ENCODE data around the gene LIN28B.

DNA sequence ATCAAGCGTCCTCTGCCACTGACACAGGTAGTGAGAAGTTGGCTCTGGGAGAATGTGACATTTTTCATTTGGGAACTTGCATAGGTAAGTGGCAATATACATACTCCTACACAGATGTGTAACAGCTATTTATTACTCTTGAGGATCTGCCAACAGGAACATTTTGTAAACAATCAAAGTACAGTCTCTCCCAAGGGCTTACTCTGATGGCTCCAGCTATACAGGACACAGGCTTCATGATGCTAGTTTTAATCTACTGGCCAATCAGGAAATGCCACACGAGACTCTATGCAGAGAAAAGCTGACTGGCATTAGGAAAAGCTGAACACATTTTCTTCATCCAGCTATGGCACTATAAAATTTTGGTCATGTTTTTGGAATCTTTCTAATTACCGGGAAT lies 165.1 kb downstream of the LIN28B start:
- TF ChIP-seq, protein P1, sequence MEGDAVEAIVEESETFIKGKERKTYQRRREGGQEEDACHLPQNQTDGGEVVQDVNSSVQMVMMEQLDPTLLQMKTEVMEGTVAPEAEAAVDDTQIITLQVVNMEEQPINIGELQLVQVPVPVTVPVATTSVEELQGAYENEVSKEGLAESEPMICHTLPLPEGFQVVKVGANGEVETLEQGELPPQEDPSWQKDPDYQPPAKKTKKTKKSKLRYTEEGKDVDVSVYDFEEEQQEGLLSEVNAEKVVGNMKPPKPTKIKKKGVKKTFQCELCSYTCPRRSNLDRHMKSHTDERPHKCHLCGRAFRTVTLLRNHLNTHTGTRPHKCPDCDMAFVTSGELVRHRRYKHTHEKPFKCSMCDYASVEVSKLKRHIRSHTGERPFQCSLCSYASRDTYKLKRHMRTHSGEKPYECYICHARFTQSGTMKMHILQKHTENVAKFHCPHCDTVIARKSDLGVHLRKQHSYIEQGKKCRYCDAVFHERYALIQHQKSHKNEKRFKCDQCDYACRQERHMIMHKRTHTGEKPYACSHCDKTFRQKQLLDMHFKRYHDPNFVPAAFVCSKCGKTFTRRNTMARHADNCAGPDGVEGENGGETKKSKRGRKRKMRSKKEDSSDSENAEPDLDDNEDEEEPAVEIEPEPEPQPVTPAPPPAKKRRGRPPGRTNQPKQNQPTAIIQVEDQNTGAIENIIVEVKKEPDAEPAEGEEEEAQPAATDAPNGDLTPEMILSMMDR (tag by site-specific recombination; IDR thresholded peaks at IDR 0.05), result no peak
- TF ChIP-seq, protein P2, sequence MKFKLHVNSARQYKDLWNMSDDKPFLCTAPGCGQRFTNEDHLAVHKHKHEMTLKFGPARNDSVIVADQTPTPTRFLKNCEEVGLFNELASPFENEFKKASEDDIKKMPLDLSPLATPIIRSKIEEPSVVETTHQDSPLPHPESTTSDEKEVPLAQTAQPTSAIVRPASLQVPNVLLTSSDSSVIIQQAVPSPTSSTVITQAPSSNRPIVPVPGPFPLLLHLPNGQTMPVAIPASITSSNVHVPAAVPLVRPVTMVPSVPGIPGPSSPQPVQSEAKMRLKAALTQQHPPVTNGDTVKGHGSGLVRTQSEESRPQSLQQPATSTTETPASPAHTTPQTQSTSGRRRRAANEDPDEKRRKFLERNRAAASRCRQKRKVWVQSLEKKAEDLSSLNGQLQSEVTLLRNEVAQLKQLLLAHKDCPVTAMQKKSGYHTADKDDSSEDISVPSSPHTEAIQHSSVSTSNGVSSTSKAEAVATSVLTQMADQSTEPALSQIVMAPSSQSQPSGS (tag by site-specific recombination; IDR thresholded peaks at IDR 0.05; ENCODE audit: low read depth), result no peak
- TF ChIP-seq, protein P3, sequence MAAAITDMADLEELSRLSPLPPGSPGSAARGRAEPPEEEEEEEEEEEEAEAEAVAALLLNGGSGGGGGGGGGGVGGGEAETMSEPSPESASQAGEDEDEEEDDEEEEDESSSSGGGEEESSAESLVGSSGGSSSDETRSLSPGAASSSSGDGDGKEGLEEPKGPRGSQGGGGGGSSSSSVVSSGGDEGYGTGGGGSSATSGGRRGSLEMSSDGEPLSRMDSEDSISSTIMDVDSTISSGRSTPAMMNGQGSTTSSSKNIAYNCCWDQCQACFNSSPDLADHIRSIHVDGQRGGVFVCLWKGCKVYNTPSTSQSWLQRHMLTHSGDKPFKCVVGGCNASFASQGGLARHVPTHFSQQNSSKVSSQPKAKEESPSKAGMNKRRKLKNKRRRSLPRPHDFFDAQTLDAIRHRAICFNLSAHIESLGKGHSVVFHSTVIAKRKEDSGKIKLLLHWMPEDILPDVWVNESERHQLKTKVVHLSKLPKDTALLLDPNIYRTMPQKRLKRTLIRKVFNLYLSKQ (tag by site-specific recombination; IDR thresholded peaks at IDR 0.05; ENCODE audit: borderline replicate concordance), result no peak

Data from HEK293 (cell line).